Stimulated activated naive CD8-positive, alpha-beta T cell treated with anti-CD3 and anti-CD28 coated beads, Interleukin-15, Interleukin-2, amounts not matched to agents 100 ng/mL and 50 ng/mL, for 24 hours (primary cell): ENCODE measurements around the gene SUGCT.

Experiments used
- H3K27ac Mint-ChIP-seq: one replicate; pipeline ENCODE4 v1.8.0; 2021; ENCODE audit warnings: mild to moderate bottlenecking, mixed read lengths
- H3K27me3 Mint-ChIP-seq: one replicate; pipeline ENCODE4 v1.8.0; 2021; ENCODE audit warnings: mixed read lengths
- H3K36me3 Mint-ChIP-seq: one replicate; pipeline ENCODE4 v1.8.0; 2021; ENCODE audit warnings: low read depth, mixed read lengths
- H3K4me1 Mint-ChIP-seq: one replicate; pipeline ENCODE4 v1.8.0; 2021; ENCODE audit warnings: low read depth, mixed read lengths
- H3K4me3 Mint-ChIP-seq: one replicate; pipeline ENCODE4 v1.8.0; 2021; ENCODE audit warnings: mild to moderate bottlenecking, mixed read lengths
- H3K9me3 Mint-ChIP-seq: one replicate; pipeline ENCODE4 v1.8.0; 2021; ENCODE audit warnings: mixed read lengths

SUGCT gene

GRCh38 chr7:40546616-40547501 lies 412.1 kb downstream of the SUGCT start:
- Mint-ChIP-seq H3K9me3 (no peaks in the 10 kb centered on the region), H3K4me1 (no peaks in the 10 kb centered on the region), H3K36me3 (no peaks in the 10 kb centered on the region), H3K27ac (no peak overlapping the region), H3K4me3 (no peak overlapping the region), H3K27me3 (no peaks in the 10 kb centered on the region)

- H3K27ac Mint-ChIP-seq, result no peak overlapping the region
These were observed 414.7 kb downstream of the SUGCT start for GRCh38 chr7:40549372-40550039.

GRCh38 chr7:40551685-40552576 lies 417.1 kb downstream of the SUGCT start:
- Mint-ChIP-seq H3K4me3 (no peak overlapping the region), H3K36me3 (no peaks in the 10 kb centered on the region), H3K27me3 (no peaks in the 10 kb centered on the region), H3K9me3 (no peaks in the 10 kb centered on the region), H3K27ac (no peak overlapping the region), H3K4me1 (no peaks in the 10 kb centered on the region)

More at GRCh38 chr7:40549372-40550039, 414.7 kb downstream of the SUGCT start:
- no peaks in the 10 kb centered on the region for H3K36me3 Mint-ChIP-seq
- H3K27me3 Mint-ChIP-seq, result no peaks in the 10 kb centered on the region
- no peak overlapping the region for H3K4me3 Mint-ChIP-seq
- H3K9me3 Mint-ChIP-seq, result no peaks in the 10 kb centered on the region
- H3K4me1 Mint-ChIP-seq, result no peaks in the 10 kb centered on the region

GRCh38 chr7:40560672-40561071 lies 425.9 kb downstream of the SUGCT start:
- no peaks in the 10 kb centered on the region for H3K27me3 Mint-ChIP-seq
- no peak overlapping the region for H3K27ac Mint-ChIP-seq
- no peak overlapping the region for H3K4me3 Mint-ChIP-seq
- no peaks in the 10 kb centered on the region for H3K36me3 Mint-ChIP-seq
- H3K9me3 Mint-ChIP-seq, result peaks cover 6% of the 10 kb centered on the region
- no peaks in the 10 kb centered on the region for H3K4me1 Mint-ChIP-seq

GRCh38 chr7:40566879-40567278 lies 432.1 kb downstream of the SUGCT start:
- no peaks in the 10 kb centered on the region for H3K4me1 Mint-ChIP-seq
- H3K36me3 Mint-ChIP-seq, result no peaks in the 10 kb centered on the region
- H3K27ac Mint-ChIP-seq, result no peak overlapping the region
- H3K9me3 Mint-ChIP-seq, result peaks cover 3% of the 10 kb centered on the region
- H3K4me3 Mint-ChIP-seq, result no peak overlapping the region
- no peaks in the 10 kb centered on the region for H3K27me3 Mint-ChIP-seq

GRCh38 chr7:40569326-40569725 lies 434.5 kb downstream of the SUGCT start:
- Mint-ChIP-seq H3K27me3 (no peaks in the 10 kb centered on the region), H3K4me3 (no peak overlapping the region), H3K36me3 (no peaks in the 10 kb centered on the region)

GRCh38 chr7:40570223-40570622 lies 435.4 kb downstream of the SUGCT start:
- H3K27me3 Mint-ChIP-seq, result no peaks in the 10 kb centered on the region
- no peak overlapping the region for H3K27ac Mint-ChIP-seq
- no peaks in the 10 kb centered on the region for H3K4me1 Mint-ChIP-seq
- no peak overlapping the region for H3K4me3 Mint-ChIP-seq
- no peaks in the 10 kb centered on the region for H3K9me3 Mint-ChIP-seq
- H3K36me3 Mint-ChIP-seq, result no peaks in the 10 kb centered on the region

More at GRCh38 chr7:40569326-40569725, 434.5 kb downstream of the SUGCT start:
- H3K9me3 Mint-ChIP-seq, result no peaks in the 10 kb centered on the region
- H3K27ac Mint-ChIP-seq, result no peak overlapping the region
- H3K4me1 Mint-ChIP-seq, result no peaks in the 10 kb centered on the region

GRCh38 chr7:40571796-40572195 lies 437.0 kb downstream of the SUGCT start:
- no peaks in the 10 kb centered on the region for H3K9me3 Mint-ChIP-seq
- no peaks in the 10 kb centered on the region for H3K36me3 Mint-ChIP-seq
- no peak overlapping the region for H3K4me3 Mint-ChIP-seq
- H3K4me1 Mint-ChIP-seq, result no peaks in the 10 kb centered on the region
- H3K27ac Mint-ChIP-seq, result no peak overlapping the region
- H3K27me3 Mint-ChIP-seq, result no peaks in the 10 kb centered on the region

GRCh38 chr7:40572810-40573465 lies 438.1 kb downstream of the SUGCT start:
- Mint-ChIP-seq H3K27me3 (no peaks in the 10 kb centered on the region), H3K27ac (no peak overlapping the region), H3K4me1 (no peaks in the 10 kb centered on the region), H3K36me3 (no peaks in the 10 kb centered on the region), H3K9me3 (no peaks in the 10 kb centered on the region), H3K4me3 (no peak overlapping the region)

GRCh38 chr7:40579401-40579800 lies 444.6 kb downstream of the SUGCT start:
- no peaks in the 10 kb centered on the region for H3K9me3 Mint-ChIP-seq
- no peak overlapping the region for H3K4me3 Mint-ChIP-seq
- no peaks in the 10 kb centered on the region for H3K36me3 Mint-ChIP-seq
- no peaks in the 10 kb centered on the region for H3K4me1 Mint-ChIP-seq
- no peak overlapping the region for H3K27ac Mint-ChIP-seq
- no peaks in the 10 kb centered on the region for H3K27me3 Mint-ChIP-seq

GRCh38 chr7:40580776-40581175 lies 446.0 kb downstream of the SUGCT start:
- no peak overlapping the region for H3K27ac Mint-ChIP-seq

GRCh38 chr7:40582539-40582938 lies 447.7 kb downstream of the SUGCT start:
- Mint-ChIP-seq H3K4me3 (no peak overlapping the region), H3K4me1 (no peaks in the 10 kb centered on the region), H3K36me3 (no peaks in the 10 kb centered on the region), H3K27ac (no peak overlapping the region), H3K27me3 (no peaks in the 10 kb centered on the region), H3K9me3 (no peaks in the 10 kb centered on the region)

More at GRCh38 chr7:40580776-40581175, 446.0 kb downstream of the SUGCT start:
- Mint-ChIP-seq H3K36me3 (no peaks in the 10 kb centered on the region), H3K4me1 (no peaks in the 10 kb centered on the region), H3K27me3 (no peaks in the 10 kb centered on the region), H3K4me3 (no peak overlapping the region), H3K9me3 (no peaks in the 10 kb centered on the region)

- Mint-ChIP-seq H3K36me3 (no peaks in the 10 kb centered on the region), H3K9me3 (no peaks in the 10 kb centered on the region), H3K27ac (no peak overlapping the region), H3K4me3 (no peak overlapping the region), H3K27me3 (no peaks in the 10 kb centered on the region), H3K4me1 (no peaks in the 10 kb centered on the region)
These were observed 449.1 kb downstream of the SUGCT start for GRCh38 chr7:40583667-40584444.
